GM21528 (cell line): Measurements from ENCODE around the gene STOML1.

Experiments used
- ATAC-seq: cut with Tn5 transposase; IDR thresholded peaks from one replicate; pipeline ENCODE4 v1.9.1; 2021; ENCODE audit warnings: mild to moderate bottlenecking, moderate library complexity; ENCODE audit not compliant: unreplicated experiment, low FRiP score

Gene STOML1

GRCh38 chr15:73935547-73935946 lies 56.5 kb downstream of the STOML1 start:
- ATAC-seq: no peak

- ATAC-seq: no peak
Measured at GRCh38 chr15:73934281-73934680, 57.8 kb downstream of the STOML1 start.

- no peak for ATAC-seq
Measured at GRCh38 chr15:73932381-73933191, 59.5 kb downstream of the STOML1 start.

- ATAC-seq: no peak
Measured at GRCh38 chr15:73931441-73931840, 60.7 kb downstream of the STOML1 start.

GRCh38 chr15:73930790-73931281 lies 61.3 kb downstream of the STOML1 start:
- ATAC-seq: no peak

GRCh38 chr15:73930371-73930770 lies 61.7 kb downstream of the STOML1 start:
- ATAC-seq: no peak

GRCh38 chr15:73928971-73929627 lies 63.0 kb downstream of the STOML1 start:
- ATAC-seq: no peak
